Measurements from ENCODE around the gene ARFIP2.

Gene ARFIP2

DNA sequence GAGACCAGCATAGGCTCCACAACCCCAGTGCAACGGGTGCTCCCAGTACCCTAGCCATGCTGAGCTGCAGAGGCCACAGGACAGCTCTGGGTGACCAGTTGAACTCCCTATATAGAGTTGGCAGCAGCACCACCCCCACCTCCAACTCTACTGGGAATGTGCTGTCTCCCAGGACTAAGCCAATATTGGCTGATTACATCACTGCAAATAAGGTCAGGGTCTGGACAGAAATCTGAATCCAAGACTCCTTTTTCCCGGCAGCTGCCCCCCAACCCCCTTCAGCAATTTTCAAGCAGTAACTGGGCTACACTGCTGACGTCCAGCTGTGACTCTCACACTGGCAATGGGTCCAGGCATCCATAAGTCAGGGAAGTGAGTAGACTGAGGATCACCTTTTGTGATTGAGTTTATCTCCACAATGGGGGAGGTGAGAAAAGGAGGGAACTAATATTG lies 40.2 kb downstream of the ARFIP2 start, which contains the start of gene HPX:
Gene HPX (minus strand): TSS at position 82 of the 453 bp plus-strand sequence. CDS start 24 bp downstream, at position 58.
- no peak for DNase-seq (ENCODE audit: low spot score)

DNA sequence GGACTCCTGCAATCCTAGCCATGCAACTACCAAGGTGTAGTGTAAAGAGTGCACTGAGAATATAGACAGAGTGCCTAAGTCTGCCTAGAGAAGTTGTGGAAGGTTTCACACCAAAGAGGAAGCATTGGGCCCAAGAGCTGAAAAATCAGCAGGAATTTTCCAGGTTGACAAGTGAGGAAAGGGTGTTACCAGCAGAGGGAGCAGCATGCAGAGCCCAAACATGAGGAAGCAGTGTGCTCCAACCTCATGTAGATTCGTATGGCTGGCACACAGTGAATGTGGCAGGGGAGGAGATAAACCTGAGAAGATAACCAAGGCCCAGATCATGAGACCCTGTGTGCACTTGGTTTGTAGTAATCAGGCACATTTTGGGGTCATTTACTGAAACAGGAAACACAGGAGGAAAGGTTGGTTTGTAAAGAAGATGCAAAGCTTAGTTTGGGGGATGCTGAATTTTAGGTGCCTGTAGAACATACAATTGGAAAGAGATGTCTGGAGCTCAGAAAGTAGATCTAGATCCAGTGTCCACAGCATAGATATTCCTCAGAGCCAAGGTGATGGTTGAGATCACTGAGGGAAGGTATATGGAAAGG lies 42.1 kb downstream of the ARFIP2 start:
- peak; percentile 51 for DNase-seq (ENCODE audit: low spot score)

DNA sequence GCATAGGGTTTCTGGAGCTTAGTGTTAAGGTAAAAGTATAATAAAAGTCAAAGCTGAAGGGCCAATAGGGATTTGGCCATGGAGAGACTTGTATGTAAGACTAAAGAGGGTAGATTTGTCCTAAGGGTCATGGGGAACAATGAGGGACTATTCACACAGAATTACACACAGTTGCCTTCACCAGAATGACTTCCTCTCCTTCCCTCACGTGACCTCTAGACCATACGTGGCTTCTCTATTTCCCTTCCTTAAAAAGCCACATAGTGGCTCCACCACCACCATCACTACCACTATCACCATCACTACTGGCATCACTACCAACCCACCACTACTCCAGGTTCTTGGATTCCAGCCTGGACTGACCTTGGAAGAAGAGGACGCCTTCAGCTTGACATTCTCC lies 43.1 kb downstream of the ARFIP2 start:
- DNase-seq (ENCODE audit: low spot score): no peak

DNA sequence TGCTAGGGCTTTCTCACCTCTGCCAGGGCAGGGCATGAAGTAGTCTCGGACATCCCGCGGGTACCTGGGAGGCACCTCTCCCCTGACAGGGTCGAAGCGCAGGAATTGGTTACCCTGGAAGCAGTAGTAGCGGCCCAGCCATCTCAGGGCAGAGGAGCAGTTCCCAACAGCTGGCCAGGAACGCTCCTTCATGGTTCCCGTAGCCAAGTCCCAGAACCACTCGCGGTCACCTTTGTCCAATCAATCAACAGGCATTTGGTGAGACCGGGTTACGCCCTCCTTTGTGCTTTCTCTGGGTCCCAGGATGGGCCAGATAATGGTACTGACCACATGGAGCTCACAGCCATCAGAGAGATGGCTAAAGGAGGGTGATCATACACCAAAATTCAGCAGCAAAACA lies 43.7 kb downstream of the ARFIP2 start:
- no peak for DNase-seq (ENCODE audit: low spot score)

DNA sequence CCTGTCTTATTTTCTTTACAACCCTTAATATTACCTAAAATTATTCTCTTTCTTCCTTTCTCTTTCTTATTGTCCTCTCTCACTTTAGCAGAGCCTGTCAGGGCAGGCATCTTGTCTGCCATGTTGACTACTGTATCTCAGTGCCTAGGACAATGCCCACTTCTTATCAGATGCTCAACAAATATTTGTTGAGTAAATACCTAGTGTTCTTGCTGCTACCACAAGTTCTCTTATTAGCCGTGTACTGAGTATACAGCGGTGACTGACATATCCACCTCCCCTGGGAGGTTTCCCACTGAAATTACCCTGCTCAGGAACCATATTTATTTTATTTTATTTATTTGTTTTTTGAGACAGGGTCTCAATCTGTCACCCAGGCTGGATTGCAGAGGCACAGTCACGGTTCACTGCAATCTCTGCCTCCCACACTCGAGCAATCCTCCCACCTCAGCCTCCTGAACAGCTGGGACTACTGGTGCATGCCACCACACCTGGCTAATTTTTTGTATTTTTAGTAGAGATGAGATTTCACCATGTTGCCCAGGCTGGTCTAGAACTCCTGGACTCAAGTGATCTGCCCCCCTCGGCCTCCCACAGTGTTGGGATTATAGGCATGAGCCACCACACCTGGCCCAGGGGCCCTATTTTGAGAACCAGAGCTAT lies 47.0 kb downstream of the ARFIP2 start:
- DNase-seq (ENCODE audit: low spot score): no peak

DNA sequence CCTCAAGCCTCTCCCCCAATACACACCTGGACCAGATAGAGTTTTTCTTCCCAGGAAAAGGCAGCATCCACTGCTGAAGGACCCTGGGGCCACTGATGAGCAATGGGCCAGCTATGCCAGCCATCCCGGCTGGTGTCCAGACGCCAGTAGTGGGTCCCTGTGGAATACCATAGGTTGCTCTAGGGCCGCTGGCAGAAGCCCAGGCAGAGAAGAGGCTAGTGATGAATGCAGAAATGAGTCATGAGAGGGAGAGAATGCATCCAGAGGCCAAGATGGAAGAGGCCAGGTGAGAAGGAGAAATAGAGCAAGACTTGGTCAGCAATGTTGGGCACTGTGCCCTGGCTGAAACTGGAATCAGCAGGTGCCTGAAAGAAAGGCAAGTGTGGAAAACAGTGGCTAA lies 49.3 kb downstream of the ARFIP2 start:
- DNase-seq (ENCODE audit: low spot score): no peak

DNA sequence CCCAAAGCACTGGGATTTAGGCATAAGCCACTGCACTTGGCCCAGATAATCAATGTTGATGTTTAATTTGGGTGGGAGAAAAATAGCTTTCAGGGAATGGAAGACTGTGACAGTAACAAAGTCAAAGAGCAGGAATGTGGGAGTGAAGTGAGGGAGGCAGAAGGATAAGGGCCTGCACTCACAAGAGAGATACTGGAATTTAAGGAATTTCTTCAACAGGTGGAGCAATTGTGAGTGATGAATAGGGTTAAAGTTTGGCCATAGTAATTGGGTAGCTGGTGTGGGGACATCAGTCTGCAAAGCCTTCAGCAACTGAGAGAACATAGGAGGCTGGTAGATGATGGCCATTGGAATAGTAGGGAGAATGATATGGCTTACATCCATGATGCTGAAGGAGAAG lies 53.6 kb downstream of the ARFIP2 start:
- no peak for DNase-seq (ENCODE audit: low spot score)
